ENCODE measurements around the gene ADARB1. TPM values are rescaled to one million over a fixed set of nuclear protein-coding genes. Genes with fewer than 3 reads are reported as not detected.

The ADARB1 gene
- total RNA-seq, 1 experiment from 2014 or later = 15.8 TPM

DNA sequence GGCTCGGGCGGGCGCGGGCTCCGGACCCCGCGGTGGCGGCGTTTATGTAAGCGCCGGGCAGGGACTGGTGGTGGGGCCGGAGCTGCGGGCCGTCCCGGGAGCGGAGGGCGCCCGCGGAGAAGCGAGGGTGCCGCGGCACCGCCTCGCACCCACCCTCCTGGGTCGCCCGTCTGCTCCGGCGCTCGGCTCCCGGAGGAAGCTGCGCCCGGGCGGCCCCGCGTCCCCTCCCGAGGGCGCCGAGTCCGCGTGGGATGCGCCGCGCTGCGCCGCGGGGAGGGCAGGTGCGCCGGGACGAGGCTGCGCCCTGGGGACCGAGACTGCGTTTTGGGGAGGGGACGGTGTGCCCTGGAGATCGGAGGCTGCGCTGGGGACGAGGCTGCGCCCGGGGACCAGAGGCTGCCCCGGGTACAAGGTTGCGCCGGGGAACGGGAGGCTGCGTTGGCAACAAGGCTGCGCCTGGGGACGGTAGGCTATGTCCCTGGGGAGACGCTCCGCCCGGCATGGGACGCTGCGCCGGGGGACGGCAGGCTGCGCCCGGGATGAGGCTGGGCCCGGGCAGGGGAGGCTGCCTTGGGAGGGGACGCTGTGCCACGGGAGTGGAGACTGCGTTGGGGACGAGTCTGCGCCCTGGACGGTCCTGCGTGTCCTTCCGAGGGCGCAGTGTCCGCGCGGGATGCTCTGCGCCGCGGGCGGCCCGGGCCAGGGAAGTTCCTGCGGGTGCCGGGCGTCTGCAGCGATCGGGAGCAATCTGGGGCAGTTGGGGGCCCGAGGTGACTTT, 627 bp downstream of the ADARB1 start:
- no peaks in the 10 kb centered on the region for H3K79me2 ChIP-seq (ENCODE audit: insufficient read depth, low read length)

More for the DNA sequence above, 627 bp downstream of the ADARB1 start:
- no peak overlapping the region for H4K91ac ChIP-seq (ENCODE audit: insufficient read length, low read depth, low read length)
- no peak overlapping the region for H2AK5ac ChIP-seq (ENCODE audit: insufficient read length, low read length)
- no peak overlapping the region for H2BK20ac ChIP-seq (ENCODE audit: low read depth, low read length, poor library complexity, severe bottlenecking)
- no peak overlapping the region for H2BK15ac ChIP-seq (ENCODE audit: low read depth, low read length)
- peaks cover 0 to 3% of the 10 kb centered on the region in 2 experiments; a peak in 3 of 5 replicates for H3K9me3 Mint-ChIP-seq
- no peaks in the 10 kb centered on the region for H3K4me1 ChIP-seq (ENCODE audit: insufficient read depth, low read length)
- H2AFZ ChIP-seq (ENCODE audit: low read length) = no peak overlapping the region
- H3K4ac ChIP-seq (ENCODE audit: low read depth, low read length) = no peak overlapping the region
- no peaks in the 10 kb centered on the region for H4K20me1 ChIP-seq (ENCODE audit: control insufficient read depth, insufficient read depth, insufficient read length)
- H3K36me3 Mint-ChIP-seq (ENCODE audit: insufficient read depth in 1 of 3, low read depth in 3 of 3) = peaks cover 0 to 2% (median 0%) of the 10 kb centered on the region in 3 experiments; a peak in 2 of 7 replicates
- no peaks in the 10 kb centered on the region for H3K79me1 ChIP-seq (ENCODE audit: insufficient read depth, low read depth, low read length, poor library complexity, severe bottlenecking)
- peaks cover 27% of the 10 kb centered on the region for H3K27me3 Mint-ChIP-seq (ENCODE audit: low read depth)
- no peak overlapping the region for H3K27ac ChIP-seq (ENCODE audit: insufficient read length, low read depth, low read length)
- H3K14ac ChIP-seq (ENCODE audit: insufficient read depth, low read length) = peak overlapping the region; percentile 11; the same call in 1 of the 2 replicates
- H4K5ac ChIP-seq (ENCODE audit: insufficient read length, low read depth, low read length) = no peak overlapping the region
- no CpG with 5 or more reads among the region's 98 CpGs for WGBS (ENCODE audit: extremely low coverage, insufficient read length, low lambda C conversion rate)
- peaks cover 29 to 32% of the 10 kb centered on the region in 2 experiments for H3K4me1 Mint-ChIP-seq
- H3K27me3 ChIP-seq (ENCODE audit: insufficient read depth, low read length) = peaks cover 11% of the 10 kb centered on the region; the same call in 1 of the 2 replicates
- DNase-seq = peak; percentile 50
- H2BK120ac ChIP-seq (ENCODE audit: low read depth, low read length, poor library complexity, severe bottlenecking) = no peak overlapping the region
- H3K56ac ChIP-seq (ENCODE audit: insufficient read length, low read depth, low read length) = no peak overlapping the region
- no peak overlapping the region for H3K27ac Mint-ChIP-seq
- no peaks in the 10 kb centered on the region for H3K9me3 ChIP-seq (ENCODE audit: control insufficient read depth, low read depth, low read length)
- no peak overlapping the region for H3T11ph ChIP-seq (ENCODE audit: low read length)
- peak overlapping the region; percentile 77 for H3K4me2 ChIP-seq (ENCODE audit: insufficient read depth, insufficient read length, low read length)
- peaks cover 7% of the 10 kb centered on the region for H3K23me2 ChIP-seq (ENCODE audit: insufficient read length, low read depth, low read length, poor library complexity, severe bottlenecking)
- H3K4me3 Mint-ChIP-seq = peak overlapping the region; percentile 72 to 91
- H3K18ac ChIP-seq (ENCODE audit: insufficient read length, low read depth, low read length) = no peak overlapping the region
- no peak overlapping the region for H3K9ac ChIP-seq (ENCODE audit: extremely low read depth, insufficient read length, low read length)
- H3K23ac ChIP-seq (ENCODE audit: insufficient read length, low read depth, low read length) = no peak overlapping the region
- H2BK12ac ChIP-seq (ENCODE audit: insufficient read length, low read depth, low read length) = no peak overlapping the region
- no peak overlapping the region for H2BK5ac ChIP-seq (ENCODE audit: insufficient read length, low read length)
- TF ChIP-seq, protein P1, sequence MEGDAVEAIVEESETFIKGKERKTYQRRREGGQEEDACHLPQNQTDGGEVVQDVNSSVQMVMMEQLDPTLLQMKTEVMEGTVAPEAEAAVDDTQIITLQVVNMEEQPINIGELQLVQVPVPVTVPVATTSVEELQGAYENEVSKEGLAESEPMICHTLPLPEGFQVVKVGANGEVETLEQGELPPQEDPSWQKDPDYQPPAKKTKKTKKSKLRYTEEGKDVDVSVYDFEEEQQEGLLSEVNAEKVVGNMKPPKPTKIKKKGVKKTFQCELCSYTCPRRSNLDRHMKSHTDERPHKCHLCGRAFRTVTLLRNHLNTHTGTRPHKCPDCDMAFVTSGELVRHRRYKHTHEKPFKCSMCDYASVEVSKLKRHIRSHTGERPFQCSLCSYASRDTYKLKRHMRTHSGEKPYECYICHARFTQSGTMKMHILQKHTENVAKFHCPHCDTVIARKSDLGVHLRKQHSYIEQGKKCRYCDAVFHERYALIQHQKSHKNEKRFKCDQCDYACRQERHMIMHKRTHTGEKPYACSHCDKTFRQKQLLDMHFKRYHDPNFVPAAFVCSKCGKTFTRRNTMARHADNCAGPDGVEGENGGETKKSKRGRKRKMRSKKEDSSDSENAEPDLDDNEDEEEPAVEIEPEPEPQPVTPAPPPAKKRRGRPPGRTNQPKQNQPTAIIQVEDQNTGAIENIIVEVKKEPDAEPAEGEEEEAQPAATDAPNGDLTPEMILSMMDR (conservative IDR thresholded peaks at IDR 0.05) = no peak
- H4K8ac ChIP-seq (replicated peaks; ENCODE audit: insufficient read length, low read depth, low read length) = no peak overlapping the region
